Measurements from ENCODE around the gene ITGB2.

- no peak for TF ChIP-seq CREB1 (IDR thresholded peaks at IDR 0.05; ENCODE audit: low read depth)
- no peak for TF ChIP-seq TEAD4 (IDR thresholded peaks at IDR 0.05)
- TF ChIP-seq REST (IDR thresholded peaks at IDR 0.05; ENCODE audit: low read depth): no peak
- no peak for TF ChIP-seq CEBPB (IDR thresholded peaks at IDR 0.05)
- no peak for TF ChIP-seq EGR1 (IDR thresholded peaks at IDR 0.05)
- TF ChIP-seq NFIC (IDR thresholded peaks at IDR 0.05): no peak
- no peak for TF ChIP-seq TAF1 (IDR thresholded peaks at IDR 0.05; ENCODE audit: low read depth)
- TF ChIP-seq YY1 (IDR thresholded peaks at IDR 0.05; ENCODE audit: low read depth): no peak
- TF ChIP-seq FOXM1 (IDR thresholded peaks at IDR 0.05; ENCODE audit: borderline replicate concordance, low read depth): no peak
- TF ChIP-seq EP300 (IDR thresholded peaks at IDR 0.05; ENCODE audit: borderline replicate concordance): no peak
These were observed 15.5 kb downstream of the ITGB2 start for GRCh38 chr21:44905016-44905727.

All from Ishikawa (cell line).